Mesenchymal stem cell (in vitro differentiated cells and primary cell): Measurements from ENCODE around the gene TRIP13.

ENCODE experiments used
- DNase-seq: peaks from one replicate; pipeline ENCODE4 v3.0.0-alpha.2; 2013
- H2AFZ ChIP-seq: one replicate; pipeline ENCODE4 v1.6.1; 2013; ENCODE audit warnings: low read depth, mild to moderate bottlenecking, control low read depth, inconsistent platforms, low read length, moderate library complexity
- H2AK5ac ChIP-seq: 2 replicates; pipeline ENCODE4 v1.6.1; 2013; ENCODE audit warnings: low read length, moderate library complexity, mild to moderate bottlenecking, inconsistent platforms; ENCODE audit not compliant: severe bottlenecking
- H2BK120ac ChIP-seq: one replicate; pipeline ENCODE4 v1.6.1; 2013; ENCODE audit warnings: low read depth, mild to moderate bottlenecking, inconsistent platforms, low read length, moderate library complexity
- H2BK12ac ChIP-seq, 2 experiments: one replicate each; pipeline ENCODE4 v1.6.1; 2013; ENCODE audit warnings: inconsistent platforms in 2 of 2, low read length in 2 of 2, mild to moderate bottlenecking in 2 of 2, moderate library complexity in 2 of 2, control low read depth in 1 of 2
- H2BK15ac ChIP-seq: one replicate; pipeline ENCODE4 v1.6.1; 2013; ENCODE audit warnings: mild to moderate bottlenecking, low read depth, inconsistent platforms; ENCODE audit not compliant: poor library complexity, severe bottlenecking
- H2BK5ac ChIP-seq: 2 replicates; pipeline ENCODE4 v1.6.1; 2013; ENCODE audit warnings: low read depth, mild to moderate bottlenecking, low read length, control low read depth, inconsistent platforms; ENCODE audit not compliant: poor library complexity, severe bottlenecking
- H3K14ac ChIP-seq, 2 experiments: one replicate each; pipeline ENCODE4 v1.6.1; 2013; ENCODE audit warnings: inconsistent platforms in 2 of 2, low read length in 2 of 2, control low read depth in 1 of 2, mild to moderate bottlenecking in 1 of 2, moderate library complexity in 1 of 2
- H3K18ac ChIP-seq, 2 experiments: one replicate each; pipeline ENCODE4 v1.6.1; 2013; ENCODE audit warnings: inconsistent platforms in 2 of 2, low read length in 2 of 2, control low read depth in 1 of 2, low read depth in 1 of 2, mild to moderate bottlenecking in 1 of 2
- H3K23ac ChIP-seq, 2 experiments: one replicate each; pipeline ENCODE4 v1.6.1; 2013; ENCODE audit warnings: inconsistent platforms in 2 of 2, low read length in 2 of 2, mild to moderate bottlenecking in 2 of 2, moderate library complexity in 2 of 2, control low read depth in 1 of 2
- H3K27ac ChIP-seq: 2 replicates; pipeline ENCODE4 v1.5.1; 2013; ENCODE audit warnings: mild to moderate bottlenecking, moderate library complexity, low read length, control low read depth, inconsistent platforms; ENCODE audit not compliant: poor library complexity, severe bottlenecking
- H3K27me3 ChIP-seq, 2 experiments: 2 replicates each; pipeline versions ENCODE4 v1.6.1 to v1.7.0; 2013; ENCODE audit warnings: low read length in 2 of 2, mild to moderate bottlenecking in 2 of 2, moderate library complexity in 2 of 2, control low read depth in 1 of 2, inconsistent platforms in 1 of 2; ENCODE audit not compliant: control insufficient read depth in 1 of 2, insufficient read depth in 1 of 2
- H3K36me3 ChIP-seq, 2 experiments: 2 replicates each; pipeline versions ENCODE4 v1.6.1 to v1.7.0; 2013; ENCODE audit warnings: low read length in 2 of 2, control low read depth in 1 of 2, inconsistent platforms in 1 of 2, low read depth in 1 of 2, mild to moderate bottlenecking in 1 of 2; ENCODE audit not compliant: insufficient read depth in 2 of 2, control insufficient read depth in 1 of 2
- H3K4ac ChIP-seq, 2 experiments: one replicate each; pipeline ENCODE4 v1.6.1; 2013; ENCODE audit warnings: inconsistent platforms in 2 of 2, low read length in 2 of 2, mild to moderate bottlenecking in 2 of 2, moderate library complexity in 2 of 2, control low read depth in 1 of 2, low read depth in 1 of 2
- H3K4me1 ChIP-seq: 2 replicates; pipeline ENCODE4 v1.6.1; 2013; ENCODE audit warnings: low read depth, low read length, control low read depth; ENCODE audit not compliant: control insufficient read depth, insufficient read depth
- H3K4me2 ChIP-seq: 2 replicates; pipeline ENCODE4 v1.6.1; 2013; ENCODE audit warnings: low read length, mild to moderate bottlenecking, inconsistent platforms; ENCODE audit not compliant: poor library complexity, severe bottlenecking
- H3K4me3 ChIP-seq, 2 experiments: 2 replicates each; pipeline versions ENCODE4 v1.5.1 to v1.7.0; 2013; ENCODE audit warnings: low read length in 2 of 2, mild to moderate bottlenecking in 2 of 2, control low read depth in 1 of 2, low read depth in 1 of 2; ENCODE audit not compliant: insufficient read depth in 1 of 2
- H3K79me1 ChIP-seq: replicated peaks from 2 replicates; pipeline ENCODE4 v1.6.1; 2013; ENCODE audit warnings: mild to moderate bottlenecking, control low read depth, low read length, inconsistent platforms; ENCODE audit not compliant: poor library complexity, severe bottlenecking
- H3K9ac ChIP-seq: 2 replicates; pipeline ENCODE4 v1.7.0; 2013; ENCODE audit warnings: mild to moderate bottlenecking, low read length, moderate library complexity
- H3K9me3 ChIP-seq: 2 replicates; pipeline ENCODE4 v1.7.0; 2013; ENCODE audit warnings: mild to moderate bottlenecking, low read length; ENCODE audit not compliant: control insufficient read depth
- H4K8ac ChIP-seq: one replicate; pipeline ENCODE4 v1.6.1; 2013; ENCODE audit warnings: inconsistent platforms, mild to moderate bottlenecking, low read length, moderate library complexity
- H4K91ac ChIP-seq: one replicate; pipeline ENCODE4 v1.6.1; 2013; ENCODE audit warnings: mild to moderate bottlenecking, low read length, inconsistent platforms
- WGBS: methylation state at CpG from one replicate; pipeline ENCODE4 v1.1.7; 2013; ENCODE audit warnings: mixed read lengths; 5-methylcytosine and 5-hydroxymethylcytosine counted together

TRIP13 gene

GRCh38 chr5:893137-893506 is 438 bp downstream of the TRIP13 start:
- Histone ChIP-seq H3K27me3 (no peaks in the 10 kb centered on the region), H3K18ac (peak overlapping the region in 1 of 2 experiments; percentile 53), H3K36me3 (peaks cover 33 to 45% of the 10 kb centered on the region in 2 experiments), H2BK12ac (no peak overlapping the region), H3K27ac (no peak overlapping the region), H3K4ac (no peak overlapping the region), H3K23ac (no peak overlapping the region), H2AFZ (peak overlapping the region; percentile 96), H3K14ac (peak overlapping the region in 1 of 2 experiments; percentile 94), H4K8ac (no peak overlapping the region), H2AK5ac (no peak overlapping the region), H3K79me1 (peaks cover 50% of the 10 kb centered on the region), H2BK120ac (no peak overlapping the region), H3K4me1 (peaks cover 25% of the 10 kb centered on the region), H2BK5ac (no peak overlapping the region), H4K91ac (no peak overlapping the region), H3K9me3 (no peaks in the 10 kb centered on the region), H3K9ac (peak overlapping the region; percentile 96), H3K4me2 (peak overlapping the region; percentile 90), H2BK15ac (no peak overlapping the region), H3K4me3 (peak overlapping the region; percentile 98)
- 1% methylated on average over 31 of the region's 31 CpGs for WGBS
- DNase-seq, result no peak

- Histone ChIP-seq H3K14ac (no peak overlapping the region), H2BK120ac (no peak overlapping the region), H3K23ac (no peak overlapping the region), H3K27me3 (no peaks in the 10 kb centered on the region), H3K79me1 (peaks cover 50% of the 10 kb centered on the region), H3K9ac (peak overlapping the region; percentile 96), H3K4ac (no peak overlapping the region), H2BK5ac (no peak overlapping the region), H3K36me3 (peaks cover 32 to 39% of the 10 kb centered on the region in 2 experiments), H4K91ac (peak overlapping the region; percentile 48), H3K4me3 (peak overlapping the region; percentile 31 to 98), H3K4me1 (peaks cover 25% of the 10 kb centered on the region), H2BK15ac (no peak overlapping the region), H3K18ac (no peak overlapping the region), H2BK12ac (no peak overlapping the region), H2AK5ac (no peak overlapping the region), H2AFZ (no peak overlapping the region), H4K8ac (no peak overlapping the region), H3K4me2 (no peak overlapping the region), H3K9me3 (no peaks in the 10 kb centered on the region), H3K27ac (no peak overlapping the region)
- DNase-seq, result no peak
- 89% methylated on average over 9 of the region's 9 CpGs for WGBS
These were observed 1.0 kb downstream of the TRIP13 start for GRCh38 chr5:893711-894110.

- WGBS, result 100% methylated on average over 3 of the region's 4 CpGs
- no peak overlapping the region for H2BK15ac ChIP-seq
- H2BK120ac ChIP-seq, result no peak overlapping the region
- no peak overlapping the region for H3K4ac ChIP-seq
- H2BK5ac ChIP-seq, result no peak overlapping the region
- H2AK5ac ChIP-seq, result no peak overlapping the region
- H3K14ac ChIP-seq, result no peak overlapping the region
- H3K36me3 ChIP-seq, result peaks cover 3 to 27% of the 10 kb centered on the region in 2 experiments
- DNase-seq, result no peak
- no peak overlapping the region for H3K4me3 ChIP-seq
- H4K91ac ChIP-seq, result no peak overlapping the region
- H2AFZ ChIP-seq, result no peak overlapping the region
- H3K23ac ChIP-seq, result no peak overlapping the region
- no peak overlapping the region for H2BK12ac ChIP-seq
- no peak overlapping the region for H3K27ac ChIP-seq
- H3K79me1 ChIP-seq, result peaks cover 22% of the 10 kb centered on the region
- no peak overlapping the region for H3K9ac ChIP-seq
- H3K4me2 ChIP-seq, result no peak overlapping the region
- no peak overlapping the region for H4K8ac ChIP-seq
- no peaks in the 10 kb centered on the region for H3K4me1 ChIP-seq
- no peaks in the 10 kb centered on the region for H3K9me3 ChIP-seq
- no peak overlapping the region for H3K18ac ChIP-seq
- no peaks in the 10 kb centered on the region for H3K27me3 ChIP-seq
These were observed 8.1 kb downstream of the TRIP13 start for GRCh38 chr5:900781-901180.

- Histone ChIP-seq H2AK5ac (no peak overlapping the region), H3K4me1 (no peaks in the 10 kb centered on the region), H3K4me2 (no peak overlapping the region), H3K9ac (no peak overlapping the region), H3K9me3 (no peaks in the 10 kb centered on the region), H3K14ac (no peak overlapping the region), H3K18ac (no peak overlapping the region), H2BK5ac (no peak overlapping the region), H3K79me1 (peaks cover 14% of the 10 kb centered on the region), H4K91ac (no peak overlapping the region), H2BK12ac (no peak overlapping the region), H3K23ac (no peak overlapping the region), H3K27ac (no peak overlapping the region), H2AFZ (no peak overlapping the region), H3K27me3 (no peaks in the 10 kb centered on the region), H4K8ac (no peak overlapping the region), H2BK15ac (no peak overlapping the region), H3K4ac (no peak overlapping the region), H3K4me3 (no peak overlapping the region), H3K36me3 (peaks cover 5 to 24% of the 10 kb centered on the region in 2 experiments), H2BK120ac (no peak overlapping the region)
- DNase-seq, result no peak
- 99% methylated on average over 15 of the region's 16 CpGs for WGBS
These were observed 9.6 kb downstream of the TRIP13 start for GRCh38 chr5:902129-902916.
